Kidney (tissue), 14 donors: ENCODE measurements around the gene AGBL4. TPM values are rescaled to one million over a fixed set of nuclear protein-coding genes. Genes with fewer than 3 reads are reported as not detected.

Experiments
- DNase-seq, 5 donors: peaks; one replicate each; pipeline ENCODE4 v3.0.0-alpha.2; 2013 to 2020
- FAIRE-seq: peaks from 2 replicates; lab custom pipeline; 2012; peaks lifted over from hg19 to GRCh38; lab: Jason Lieb, UNC
- H3K27ac ChIP-seq, 2 donors: one replicate each; pipeline ENCODE4 v1.7.0; 2013; ENCODE audit warnings: low read depth in 2 of 2, low read length in 2 of 2, inconsistent platforms in 1 of 2
- H3K27me3 ChIP-seq: one replicate; pipeline ENCODE4 v1.7.1; 2013; ENCODE audit warnings: low read length, inconsistent platforms; ENCODE audit not compliant: control insufficient read depth, insufficient read depth
- H3K36me3 ChIP-seq, 3 donors: one replicate each; pipeline versions ENCODE4 v1.7.0 to v1.7.1; 2013; ENCODE audit warnings: low read length in 3 of 3, control low read depth in 1 of 3, inconsistent platforms in 1 of 3; ENCODE audit not compliant: insufficient read depth in 3 of 3, control insufficient read depth in 2 of 3
- H3K4me1 ChIP-seq, 3 donors: one replicate each; pipeline versions ENCODE4 v1.7.0 to v1.7.1; 2013; ENCODE audit warnings: low read length in 3 of 3, inconsistent platforms in 1 of 3, low read depth in 1 of 3; ENCODE audit not compliant: control insufficient read depth in 2 of 3, insufficient read depth in 2 of 3
- H3K4me3 ChIP-seq, 3 donors: one replicate each; pipeline versions ENCODE4 v1.7.0 to v1.8.1; 2013; ENCODE audit warnings: low read length in 3 of 3, control low read depth in 1 of 3, inconsistent platforms in 1 of 3
- H3K9ac ChIP-seq, 3 donors: one replicate each; pipeline versions ENCODE4 v1.7.0 to v1.7.1; 2013; ENCODE audit warnings: low read length in 3 of 3, control low read depth in 1 of 3, inconsistent platforms in 1 of 3
- H3K9me3 ChIP-seq, 3 donors: one replicate each; pipeline versions ENCODE4 v1.7.0 to v1.7.1; 2013; ENCODE audit warnings: low read length in 3 of 3, control low read depth in 1 of 3, inconsistent platforms in 1 of 3; ENCODE audit not compliant: control insufficient read depth in 2 of 3, insufficient read depth in 1 of 3
- intact Hi-C: fragments of 100-400 bp; cut with DNase I; formaldehyde crosslinking; loops from one replicate; pipeline ENCODE4 v1.11.1; 2022
- polyA plus RNA-seq: library from polyadenylated mRNA; stranded (reverse); fragments of 350-450 nt; fragmentation: Illumina TruSeq; extraction: RNeasy Lipid Tissue Mini Kit (QIAGEN cat#74804); gene quantifications from one replicate; pipeline ENCODE4 v1.2.3, GENCODE V29; 2014; ENCODE audit warnings: low read depth, low replicate concordance; ENCODE audit not compliant: insufficient read depth
- total RNA-seq: library from RNA; stranded (reverse); fragmentation: NEBNext Ultra II Directional; extraction: Animal tissue kit (Norgen Biotek cat#: 25700); gene quantifications from one replicate; pipeline ENCODE4 v1.2.1, GENCODE V29; 2021
- TF ChIP-seq, protein P1 (sequence below): IDR thresholded peaks from 3 replicates; pipeline ENCODE4 v1.5.1; 2012; ENCODE audit warnings: mild to moderate bottlenecking, moderate library complexity, borderline replicate concordance; ENCODE audit not compliant: insufficient read depth; ENCODE audit errors: extremely low read depth
- donor health status: control.
- donor health status: control.
- donor health status: control.
- donor health status: control.
- donor health status: control.
- donor health status: DM: yes; HTN: yes; CAD: no.
- donor health status: Normal renal cell carcinoma (clear cell type).

AGBL4 gene
- total and polyA plus RNA-seq, 2 donors from 2014 or later, result 1.5 to 2.7 TPM

DNA sequence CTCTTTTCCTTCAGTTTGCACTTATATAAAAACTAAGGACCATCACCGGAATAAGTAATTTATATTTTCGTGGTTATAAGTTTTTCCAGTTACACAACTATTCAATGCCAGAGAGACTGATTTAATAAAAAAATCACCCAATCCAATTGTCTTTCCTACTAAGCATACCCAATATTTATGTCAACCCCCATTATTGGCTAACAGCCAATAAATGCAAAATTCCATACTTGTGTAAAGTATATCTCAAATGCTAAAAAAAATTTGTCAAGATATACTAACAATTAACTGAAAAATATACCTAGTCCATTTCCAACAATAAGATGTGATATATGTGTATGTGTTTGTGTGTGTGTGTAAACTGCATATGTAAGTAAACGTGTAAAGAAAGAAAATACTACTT, 117.4 kb downstream of the AGBL4 start:
- DNase-seq (no peak), FAIRE-seq (no peak)
- Histone ChIP-seq H3K9ac (no peak overlapping the region), H3K9me3 (no peaks in the 10 kb centered on the region), H3K4me3 (no peak overlapping the region), H3K27me3 (no peaks in the 10 kb centered on the region), H3K36me3 (no peaks in the 10 kb centered on the region), H3K27ac (no peak overlapping the region), H3K4me1 (no peaks in the 10 kb centered on the region)
- TF ChIP-seq, protein P1, sequence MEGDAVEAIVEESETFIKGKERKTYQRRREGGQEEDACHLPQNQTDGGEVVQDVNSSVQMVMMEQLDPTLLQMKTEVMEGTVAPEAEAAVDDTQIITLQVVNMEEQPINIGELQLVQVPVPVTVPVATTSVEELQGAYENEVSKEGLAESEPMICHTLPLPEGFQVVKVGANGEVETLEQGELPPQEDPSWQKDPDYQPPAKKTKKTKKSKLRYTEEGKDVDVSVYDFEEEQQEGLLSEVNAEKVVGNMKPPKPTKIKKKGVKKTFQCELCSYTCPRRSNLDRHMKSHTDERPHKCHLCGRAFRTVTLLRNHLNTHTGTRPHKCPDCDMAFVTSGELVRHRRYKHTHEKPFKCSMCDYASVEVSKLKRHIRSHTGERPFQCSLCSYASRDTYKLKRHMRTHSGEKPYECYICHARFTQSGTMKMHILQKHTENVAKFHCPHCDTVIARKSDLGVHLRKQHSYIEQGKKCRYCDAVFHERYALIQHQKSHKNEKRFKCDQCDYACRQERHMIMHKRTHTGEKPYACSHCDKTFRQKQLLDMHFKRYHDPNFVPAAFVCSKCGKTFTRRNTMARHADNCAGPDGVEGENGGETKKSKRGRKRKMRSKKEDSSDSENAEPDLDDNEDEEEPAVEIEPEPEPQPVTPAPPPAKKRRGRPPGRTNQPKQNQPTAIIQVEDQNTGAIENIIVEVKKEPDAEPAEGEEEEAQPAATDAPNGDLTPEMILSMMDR, result no peak
- intact Hi-C loops, result no loop called here

DNA sequence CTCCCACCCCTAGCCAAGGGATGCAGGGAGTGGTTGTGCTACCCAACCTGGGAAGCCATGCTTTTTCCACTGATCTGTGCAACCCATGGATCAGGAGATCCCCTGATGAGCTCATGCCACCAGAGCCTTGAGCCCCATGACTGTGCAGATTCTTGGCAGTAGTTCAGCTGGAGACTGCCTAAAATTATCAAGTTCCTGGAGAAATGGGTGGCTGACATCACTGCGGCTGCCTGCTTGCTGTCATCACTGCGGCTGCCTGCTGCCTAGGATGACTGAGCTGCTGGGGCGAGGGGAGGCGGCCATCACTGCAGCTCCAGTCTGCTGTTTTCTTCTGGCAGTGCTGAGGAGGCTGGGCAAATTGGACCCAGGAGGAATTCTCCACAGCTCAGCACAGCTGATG, 159.2 kb downstream of the AGBL4 start:
- H3K9me3 ChIP-seq, result peaks cover 0 to 10% (median 0%) of the 10 kb centered on the region in 3 donors
- intact Hi-C loops, result no loop called here
- TF ChIP-seq, protein P1, result no peak
- no peaks in the 10 kb centered on the region for H3K36me3 ChIP-seq
- DNase-seq (no peak), FAIRE-seq (no peak)
- H3K27me3 ChIP-seq, result no peaks in the 10 kb centered on the region
- H3K4me1 ChIP-seq, result no peaks in the 10 kb centered on the region
- H3K27ac ChIP-seq, result no peak overlapping the region
- no peak overlapping the region for H3K9ac ChIP-seq
- H3K4me3 ChIP-seq, result no peak overlapping the region

DNA sequence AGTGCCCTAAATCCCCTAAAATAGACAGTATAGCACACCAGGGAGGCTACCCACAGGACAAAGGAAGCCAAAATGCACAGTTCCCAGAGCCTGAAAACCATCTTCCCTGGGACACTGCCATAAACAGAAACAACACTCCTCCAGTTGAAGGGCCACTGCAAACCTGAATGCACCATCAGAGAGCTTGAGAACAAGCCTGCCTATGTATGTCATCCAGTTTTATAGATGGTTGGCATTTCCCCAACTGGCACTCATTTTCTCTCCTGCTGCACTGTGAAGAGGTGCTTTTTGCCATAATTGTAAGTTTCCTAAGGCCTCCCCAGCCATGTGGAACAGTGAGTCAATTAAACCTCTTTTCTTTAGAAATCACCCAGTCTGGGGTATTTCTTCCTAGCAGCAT, 169.0 kb downstream of the AGBL4 start:
- no peak overlapping the region for H3K4me3 ChIP-seq
- intact Hi-C loops, result no loop called here
- FAIRE-seq (no peak), DNase-seq (no peak)
- no peaks in the 10 kb centered on the region for H3K27me3 ChIP-seq
- H3K9me3 ChIP-seq, result no peaks in the 10 kb centered on the region
- no peak overlapping the region for H3K9ac ChIP-seq
- no peaks in the 10 kb centered on the region for H3K36me3 ChIP-seq
- H3K4me1 ChIP-seq, result no peaks in the 10 kb centered on the region
- no peak overlapping the region for H3K27ac ChIP-seq
- TF ChIP-seq, protein P1, result no peak

DNA sequence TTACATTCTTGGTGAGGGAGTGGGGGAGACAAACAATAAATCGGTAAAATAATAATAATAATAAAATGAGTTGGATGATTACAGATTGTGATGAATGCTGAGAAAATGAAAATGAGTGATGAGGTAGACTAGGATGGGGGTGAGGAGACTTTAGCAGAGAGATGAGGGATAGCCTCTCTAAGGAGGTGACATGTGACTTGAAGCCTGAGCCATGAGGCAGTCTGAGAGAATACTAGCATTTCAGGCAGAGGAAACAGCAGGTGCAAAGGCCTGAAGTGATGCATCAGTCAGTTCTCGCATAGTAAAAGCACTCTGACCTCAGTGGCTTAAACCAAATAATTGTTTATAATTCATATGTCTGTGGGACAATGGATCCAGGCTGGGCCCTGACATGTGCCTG, 181.2 kb downstream of the AGBL4 start:
- H3K27me3 ChIP-seq, result no peaks in the 10 kb centered on the region
- DNase-seq (no peak), FAIRE-seq (no peak)
- no peaks in the 10 kb centered on the region for H3K36me3 ChIP-seq
- no peak overlapping the region for H3K9ac ChIP-seq
- H3K4me3 ChIP-seq, result no peak overlapping the region
- intact Hi-C loops, result no loop called here
- H3K4me1 ChIP-seq, result no peaks in the 10 kb centered on the region
- no peak overlapping the region for H3K27ac ChIP-seq
- peaks cover 0 to 19% (median 2%) of the 10 kb centered on the region in 3 donors for H3K9me3 ChIP-seq
- TF ChIP-seq, protein P1, result no peak
